Retinal pigment epithelial cell (primary cell): Measurements from ENCODE around the gene EMILIN3.

Source experiments
- DNase-seq: peaks from one replicate; pipeline ENCODE4 v3.0.0-alpha.2; 2010; ENCODE audit warnings: low read depth
- H3K4me3 ChIP-seq: 2 replicates; pipeline ENCODE4 v1.5.1; 2011; ENCODE audit warnings: mild to moderate bottlenecking, low read length, control low read depth, moderate library complexity
- CTCF ChIP-seq: conservative IDR thresholded peaks from 2 replicates; pipeline ENCODE4 v1.5.1; 2011; ENCODE audit warnings: low read depth, low read length, control low read depth, inconsistent platforms

Gene EMILIN3

GRCh38 chr20:41395667-41396664, 29.3 kb upstream of the EMILIN3 start:
- TF ChIP-seq CTCF, result no peak
- no peak overlapping the region for H3K4me3 ChIP-seq
- DNase-seq, result no peak

- no peak for TF ChIP-seq CTCF
- DNase-seq, result no peak
- no peak overlapping the region for H3K4me3 ChIP-seq
Observed at GRCh38 chr20:41394931-41395666, 28.5 kb upstream of the EMILIN3 start.

GRCh38 chr20:41394081-41394480, 27.5 kb upstream of the EMILIN3 start:
- TF ChIP-seq CTCF, result no peak

GRCh38 chr20:41393705-41394066, 27.1 kb upstream of the EMILIN3 start:
- no peak for TF ChIP-seq CTCF
- H3K4me3 ChIP-seq, result no peak overlapping the region
- no peak for DNase-seq

More at GRCh38 chr20:41394081-41394480, 27.5 kb upstream of the EMILIN3 start:
- no peak overlapping the region for H3K4me3 ChIP-seq
- DNase-seq, result no peak

- no peak for TF ChIP-seq CTCF
- H3K4me3 ChIP-seq, result no peak overlapping the region
- no peak for DNase-seq
Observed at GRCh38 chr20:41392871-41393704, 26.5 kb upstream of the EMILIN3 start.

- TF ChIP-seq CTCF, result no peak
- DNase-seq, result no peak
Observed at GRCh38 chr20:41392295-41392694, 25.7 kb upstream of the EMILIN3 start.

More at GRCh38 chr20:41392295-41392694, 25.7 kb upstream of the EMILIN3 start:
- no peak overlapping the region for H3K4me3 ChIP-seq
